Naive B cell (primary cell): ENCODE results near the gene PITPNC1. TPM values are rescaled to one million over a fixed set of nuclear protein-coding genes. Genes with fewer than 3 reads are reported as not detected.
A peak's percentile ranks its signal among the peaks of the same experiment; 100 is the strongest.
"Not testable (repeated sequence)": the region's sequence is repeated elsewhere in the genome, so short reads cannot be mapped to it uniquely, and the experiment has no call there.

ENCODE experiments used
- ATAC-seq, 2 donors: fragments of 150-1000 bp; cut with Tn5 transposase; 2 replicates each; pipeline ENCODE4 v1.10.0; 2021; ENCODE audit warnings: low read depth in 2 of 2, mild to moderate bottlenecking in 2 of 2, moderate library complexity in 2 of 2
- DNase-seq: peaks from one replicate; pipeline ENCODE4 v3.0.0; 2022
- H3K27ac Mint-ChIP-seq, 6 donors: one replicate each; pipeline ENCODE4 v1.8.0; 2020 to 2022; ENCODE audit warnings: mild to moderate bottlenecking in 6 of 6, mixed read lengths in 6 of 6, moderate library complexity in 5 of 6, inconsistent platforms in 2 of 6
- H3K27me3 Mint-ChIP-seq, 3 donors: one replicate each; pipeline ENCODE4 v1.8.0; 2021 to 2022; ENCODE audit warnings: mixed read lengths in 3 of 3, mild to moderate bottlenecking in 1 of 3
- H3K36me3 Mint-ChIP-seq, 2 donors: one replicate each; pipeline ENCODE4 v1.8.0; 2020 to 2022; ENCODE audit warnings: mixed read lengths in 2 of 2, inconsistent platforms in 1 of 2, mild to moderate bottlenecking in 1 of 2
- H3K4me1 Mint-ChIP-seq, 3 donors: one replicate each; pipeline ENCODE4 v1.8.0; 2020 to 2022; ENCODE audit warnings: mixed read lengths in 3 of 3, inconsistent platforms in 1 of 3, mild to moderate bottlenecking in 1 of 3, moderate library complexity in 1 of 3
- H3K4me3 Mint-ChIP-seq, 8 donors: one replicate each; pipeline ENCODE4 v1.8.0; 2020 to 2022; ENCODE audit warnings: mild to moderate bottlenecking in 8 of 8, mixed read lengths in 8 of 8, moderate library complexity in 8 of 8, inconsistent platforms in 2 of 8
- H3K9me3 Mint-ChIP-seq, 7 donors: one replicate each; pipeline ENCODE4 v1.8.0; 2020 to 2022; ENCODE audit warnings: mixed read lengths in 7 of 7, mild to moderate bottlenecking in 5 of 7, inconsistent platforms in 2 of 7, moderate library complexity in 1 of 7
- polyA plus RNA-seq, 6 donors: library from polyadenylated mRNA; unstranded; fragments of 300-500 nt; fragmentation: Illumina TruSeq; gene quantifications; one replicate each; pipeline ENCODE4 v1.2.3, GENCODE V29; 2021; ENCODE audit warnings: low read depth in 6 of 6

Gene PITPNC1
- 10 to 100 TPM in 4 of 6 donors, 1 to 10 TPM in 2; 7.2 to 14.5 (median 12.3) TPM for polyA plus RNA-seq

GRCh38 chr17:67376737-67377487, at the start of gene PITPNC1:
Gene PITPNC1 (plus strand): TSS chr17:67377281.
- ATAC-seq (peak; percentile 70 to 71), DNase-seq (peak; percentile 81)
- no peaks in the 10 kb centered on the region for H3K27me3 Mint-ChIP-seq
- no peaks in the 10 kb centered on the region for H3K36me3 Mint-ChIP-seq
- peak within 1 kb of the TSS; percentile 60 to 93 (median 78) for H3K27ac Mint-ChIP-seq
- peak within 1 kb of the TSS; percentile 87 to 95 (median 90) for H3K4me3 Mint-ChIP-seq
- H3K4me1 Mint-ChIP-seq: peaks cover 25 to 30% (median 25%) of the 10 kb centered on the region in 3 donors
- H3K9me3 Mint-ChIP-seq: no peaks in the 10 kb centered on the region

- H3K4me3 Mint-ChIP-seq: no peak overlapping the region
- ATAC-seq (no peak), DNase-seq (no peak)
- H3K9me3 Mint-ChIP-seq: peaks cover 0 to 7% (median 0%) of the 10 kb centered on the region in 7 donors
- H3K4me1 Mint-ChIP-seq: no peaks in the 10 kb centered on the region
- peaks cover 0 to 7% (median 5%) of the 10 kb centered on the region in 3 donors for H3K27me3 Mint-ChIP-seq
- H3K27ac Mint-ChIP-seq: no peak overlapping the region
- no peaks in the 10 kb centered on the region for H3K36me3 Mint-ChIP-seq
These were observed 49.1 kb upstream of the PITPNC1 start for GRCh38 chr17:67328026-67328425.

GRCh38 chr17:67331381-67332161, 45.5 kb upstream of the PITPNC1 start:
- not testable (repeated sequence) for H3K9me3 Mint-ChIP-seq, ATAC-seq, DNase-seq, H3K27me3 Mint-ChIP-seq, H3K36me3 Mint-ChIP-seq, H3K4me3 Mint-ChIP-seq, H3K27ac Mint-ChIP-seq, H3K4me1 Mint-ChIP-seq

- H3K4me3 Mint-ChIP-seq, H3K36me3 Mint-ChIP-seq, H3K4me1 Mint-ChIP-seq, ATAC-seq, DNase-seq, H3K27me3 Mint-ChIP-seq, H3K9me3 Mint-ChIP-seq: not testable (repeated sequence)
- H3K27ac Mint-ChIP-seq: peak overlapping the region in 1 of 6 donors; percentile 77
These were observed 44.9 kb upstream of the PITPNC1 start for GRCh38 chr17:67332162-67332508.

GRCh38 chr17:67335245-67335835, 41.7 kb upstream of the PITPNC1 start:
- Mint-ChIP-seq H3K4me3 (no peak overlapping the region), H3K27ac (no peak overlapping the region), H3K4me1 (no peaks in the 10 kb centered on the region), H3K27me3 (no peaks in the 10 kb centered on the region), H3K9me3 (no peaks in the 10 kb centered on the region), H3K36me3 (peaks cover 0 to 7% of the 10 kb centered on the region in 2 donors)
- no peak for ATAC-seq
- no peak for DNase-seq

- no peaks in the 10 kb centered on the region for H3K9me3 Mint-ChIP-seq
- DNase-seq (no peak), ATAC-seq (no peak)
- H3K27me3 Mint-ChIP-seq: no peaks in the 10 kb centered on the region
- H3K4me3 Mint-ChIP-seq: no peak overlapping the region
- peaks cover 14 to 18% of the 10 kb centered on the region in 2 donors for H3K36me3 Mint-ChIP-seq
- no peak overlapping the region for H3K27ac Mint-ChIP-seq
- no peaks in the 10 kb centered on the region for H3K4me1 Mint-ChIP-seq
These were observed 40.2 kb upstream of the PITPNC1 start for GRCh38 chr17:67336859-67337258.

- not testable (repeated sequence) for H3K27me3 Mint-ChIP-seq, H3K9me3 Mint-ChIP-seq, H3K4me3 Mint-ChIP-seq, DNase-seq, ATAC-seq, H3K4me1 Mint-ChIP-seq
- H3K36me3 Mint-ChIP-seq: peaks cover 18 to 23% of the 10 kb centered on the region in 2 donors
- peak overlapping the region in 1 of 6 donors; percentile 15 for H3K27ac Mint-ChIP-seq
These were observed 38.7 kb upstream of the PITPNC1 start for GRCh38 chr17:67338353-67338752.

- Mint-ChIP-seq H3K9me3 (no peaks in the 10 kb centered on the region), H3K4me3 (no peak overlapping the region), H3K36me3 (peaks cover 33 to 39% of the 10 kb centered on the region in 2 donors), H3K27ac (peak overlapping the region in 1 of 6 donors; percentile 16), H3K27me3 (no peaks in the 10 kb centered on the region), H3K4me1 (no peaks in the 10 kb centered on the region)
- no peak for DNase-seq
- no peak for ATAC-seq
These were observed 33.8 kb upstream of the PITPNC1 start for GRCh38 chr17:67343237-67343636.

GRCh38 chr17:67347826-67348225, 29.3 kb upstream of the PITPNC1 start:
- Mint-ChIP-seq H3K27me3 (no peaks in the 10 kb centered on the region), H3K36me3 (peaks cover 13 to 32% of the 10 kb centered on the region in 2 donors), H3K4me3 (no peak overlapping the region), H3K9me3 (no peaks in the 10 kb centered on the region), H3K27ac (no peak overlapping the region), H3K4me1 (no peaks in the 10 kb centered on the region)
- ATAC-seq (no peak), DNase-seq (no peak)

- H3K4me1 Mint-ChIP-seq: no peaks in the 10 kb centered on the region
- ATAC-seq (no peak), DNase-seq (no peak)
- H3K27ac Mint-ChIP-seq: no peak overlapping the region
- H3K4me3 Mint-ChIP-seq: no peak overlapping the region
- no peaks in the 10 kb centered on the region for H3K27me3 Mint-ChIP-seq
- H3K36me3 Mint-ChIP-seq: peaks cover 13 to 23% of the 10 kb centered on the region in 2 donors
- no peaks in the 10 kb centered on the region for H3K9me3 Mint-ChIP-seq
These were observed 27.7 kb upstream of the PITPNC1 start for GRCh38 chr17:67349420-67349819.

- Mint-ChIP-seq H3K27me3 (no peaks in the 10 kb centered on the region), H3K4me3 (peak overlapping the region in 1 of 8 donors; percentile 57), H3K9me3 (no peaks in the 10 kb centered on the region), H3K27ac (no peak overlapping the region), H3K36me3 (peaks cover 13 to 15% of the 10 kb centered on the region in 2 donors), H3K4me1 (peaks cover 1 to 5% (median 4%) of the 10 kb centered on the region in 3 donors)
- DNase-seq: no peak
- no peak for ATAC-seq
These were observed 23.9 kb upstream of the PITPNC1 start for GRCh38 chr17:67353161-67353560.

- no peak for ATAC-seq
- no peaks in the 10 kb centered on the region for H3K27me3 Mint-ChIP-seq
- H3K4me3 Mint-ChIP-seq: no peak overlapping the region
- peaks cover 13 to 15% of the 10 kb centered on the region in 2 donors for H3K36me3 Mint-ChIP-seq
- peaks cover 4 to 10% (median 5%) of the 10 kb centered on the region in 3 donors for H3K4me1 Mint-ChIP-seq
- no peak overlapping the region for H3K27ac Mint-ChIP-seq
- no peak for DNase-seq
- no peaks in the 10 kb centered on the region for H3K9me3 Mint-ChIP-seq
These were observed 23.0 kb upstream of the PITPNC1 start for GRCh38 chr17:67353929-67354574.

- peak overlapping the region in 1 of 8 donors; percentile 30 for H3K4me3 Mint-ChIP-seq
- H3K27me3 Mint-ChIP-seq: no peaks in the 10 kb centered on the region
- DNase-seq (no peak), ATAC-seq (no peak)
- H3K4me1 Mint-ChIP-seq: peaks cover 21 to 47% (median 26%) of the 10 kb centered on the region in 3 donors
- H3K9me3 Mint-ChIP-seq: no peaks in the 10 kb centered on the region
- H3K27ac Mint-ChIP-seq: peak overlapping the region in 2 of 6 donors; percentile 15 to 74
- peaks cover 14 to 20% of the 10 kb centered on the region in 2 donors for H3K36me3 Mint-ChIP-seq
These were observed 18.5 kb upstream of the PITPNC1 start for GRCh38 chr17:67358612-67359011.
